Heart right ventricle (tissue), 16 donors: ENCODE results near the gene ANKDD1A. TPM values are rescaled to one million over a fixed set of nuclear protein-coding genes. Genes with fewer than 3 reads are reported as not detected.

ENCODE experiments used
- ATAC-seq, 8 donors: fragments of 200-7000 bp; cut with Tn5 transposase; one replicate each; pipeline ENCODE4 v1.9.1; 2020; ENCODE audit warnings: mild to moderate bottlenecking in 8 of 8, moderate library complexity in 8 of 8, moderate number of reproducible peaks in 1 of 8
- DNase-seq, 2 donors: peaks; one replicate each; pipeline ENCODE4 v3.0.0-alpha.2; 2020
- H3K27ac ChIP-seq, 10 donors: fragments of 200-600 bp; sonication (generic) in 2 of 10; one replicate each; pipeline versions ENCODE4 v1.5.0 to v1.8.0; 2020 to 2022; ENCODE audit warnings: mild to moderate bottlenecking in 3 of 10
- H3K27me3 ChIP-seq, 7 donors: fragments of 200-600 bp; one replicate each; pipeline ENCODE4 v1.8.0; 2021 to 2022; ENCODE audit warnings: mild to moderate bottlenecking in 2 of 7
- H3K36me3 ChIP-seq, 9 donors: fragments of 200-600 bp; sonication (generic) in 1 of 9; one replicate each; pipeline versions ENCODE4 v1.5.0 to v1.8.0; 2020 to 2022; ENCODE audit warnings: mild to moderate bottlenecking in 2 of 9
- H3K4me1 ChIP-seq, 9 donors: fragments of 200-600 bp; sonication (generic) in 1 of 9; one replicate each; pipeline versions ENCODE4 v1.5.0 to v1.8.0; 2020 to 2022; ENCODE audit warnings: mild to moderate bottlenecking in 4 of 9
- H3K4me3 ChIP-seq, 10 donors: fragments of 200-600 bp; sonication (generic) in 2 of 10; one replicate each; pipeline versions ENCODE4 v1.5.0 to v1.8.0; 2020 to 2022; ENCODE audit warnings: mild to moderate bottlenecking in 7 of 10, moderate library complexity in 2 of 10
- H3K9me3 ChIP-seq, 11 donors: fragments of 200-600 bp in 10 of 11; sonication (generic) in 2 of 11; one replicate each; pipeline versions ENCODE4 v1.5.0 to v1.8.0; 2013 to 2022; ENCODE audit warnings: mild to moderate bottlenecking in 2 of 11, control low read depth in 1 of 11, moderate library complexity in 1 of 11
- WGBS, 2 donors: extraction: QIAGEN DNeasy Blood & Tissue Kit; methylation state at CpG; one replicate each; pipeline ENCODE4 v1.1.7; 2013; ENCODE audit warnings: inconsistent platforms in 1 of 2; 5-methylcytosine and 5-hydroxymethylcytosine counted together
- intact Hi-C, 10 donors: fragments of 100-400 bp; cut with DNase I; formaldehyde crosslinking; loops; one replicate each; pipeline versions ENCODE4 v1.11.1 to v1.14.2; 2022
- polyA plus RNA-seq, 2 donors: library from polyadenylated mRNA; stranded (reverse); fragments of 200-250 nt; gene quantifications; one replicate each; pipeline ENCODE4 v1.2.3, GENCODE V29; 2013
- total RNA-seq, 10 donors: library from RNA; stranded (reverse); fragmentation: NEBNext Ultra II Directional in 3 of 10; extraction: Animal tissue kit (Norgen Biotek cat#: 25700) in 3 of 10; gene quantifications; one replicate each; pipeline versions ENCODE4 v1.2.1 to v1.2.4, GENCODE V29; 2021 to 2023
- TF ChIP-seq, protein P1 (sequence below), 9 donors: fragments of 200-600 bp; sonication (generic) in 2 of 9; IDR thresholded peaks; one replicate each; pipeline versions ENCODE4 v1.5.0 to v1.8.0; 2021 to 2022; ENCODE audit warnings: antibody characterized with exemption in 9 of 9, mild to moderate bottlenecking in 5 of 9, moderate library complexity in 1 of 9
- donor health status: Arrhythmogenic right ventricular cardiomyopathy.
- donor health status: ischemic (EF 13 %, LVEDD 7.1; RV severe dilation, severe dysfunction).
- donor health status: healthy with polysubstance abuse.
- donor health status: DM: no; HTN: yes; CAD: no.
- donor health status: DM: no; HTN: no; CAD: no.
- donor health status: ischemic (EF 25% LVEDD 6.9; RV normal size, moderate dysfunction).
- donor health status: ischemic (EF 25% LVEDD 5.7; RV mildly dilated, moderate dysfunction).
- donor health status: healthy.
- donor health status: DM: yes; HTN: yes; CAD: no.
- donor health status: Ischemic cardiomyopathy.
- donor health status: ischemic (EF 35%, LVEDD 5.7; RV mildly dilated, moderate dysfunction).
- donor health status: nonischemic (EF 11% LVEDD 7.7; RV severe dilation, severe dysfunction).
- donor health status: DM: yes; HTN: yes; CAD: no.
- donor health status: PGD.
- donor health status: ischemic (EF 29% LVEDD 5.4; RV normal size, mild dysfunction).
- donor health status: nonischemic (EF 23%, LVEDD 6.1; RV moderate dilation, normal function).

Gene ANKDD1A
- total and polyA plus RNA-seq, 12 donors = 0.70 to 1.9 (median 1.3) TPM

DNA sequence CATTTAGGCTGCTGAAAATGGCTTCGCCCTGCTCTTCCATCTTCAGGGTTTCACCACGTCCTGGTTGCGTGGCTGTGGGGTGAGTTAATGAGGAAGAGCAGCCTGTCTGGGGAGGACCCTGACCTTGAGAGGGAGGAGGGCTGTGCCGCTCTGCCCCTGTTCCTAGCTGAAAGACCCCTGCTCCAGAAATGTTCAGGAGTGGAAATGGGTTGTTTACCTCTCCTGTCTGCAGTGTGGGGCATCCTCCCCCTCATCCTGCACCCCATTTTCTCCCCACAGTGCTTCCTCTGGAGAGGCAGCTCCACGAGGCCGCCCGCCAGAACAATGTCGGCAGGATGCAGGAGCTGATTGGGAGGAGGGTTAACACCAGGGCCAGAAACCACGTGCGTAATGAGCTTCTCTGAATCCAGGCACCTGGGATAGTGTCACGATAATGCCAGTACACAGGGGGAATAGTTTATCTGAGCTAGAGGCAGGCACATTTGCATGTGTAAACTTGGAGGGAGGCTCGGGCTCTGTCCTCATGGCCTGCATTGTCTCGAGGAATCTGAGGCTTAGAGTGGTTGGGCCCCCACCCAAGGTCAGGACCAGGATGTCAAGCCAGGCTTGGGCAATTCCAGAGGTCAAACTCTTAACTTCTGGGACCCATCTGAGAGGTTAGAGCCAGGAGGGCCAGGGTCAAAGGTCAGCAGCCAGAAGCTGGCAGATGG, 4.0 kb downstream of the ANKDD1A start:
- TF ChIP-seq, protein P1, sequence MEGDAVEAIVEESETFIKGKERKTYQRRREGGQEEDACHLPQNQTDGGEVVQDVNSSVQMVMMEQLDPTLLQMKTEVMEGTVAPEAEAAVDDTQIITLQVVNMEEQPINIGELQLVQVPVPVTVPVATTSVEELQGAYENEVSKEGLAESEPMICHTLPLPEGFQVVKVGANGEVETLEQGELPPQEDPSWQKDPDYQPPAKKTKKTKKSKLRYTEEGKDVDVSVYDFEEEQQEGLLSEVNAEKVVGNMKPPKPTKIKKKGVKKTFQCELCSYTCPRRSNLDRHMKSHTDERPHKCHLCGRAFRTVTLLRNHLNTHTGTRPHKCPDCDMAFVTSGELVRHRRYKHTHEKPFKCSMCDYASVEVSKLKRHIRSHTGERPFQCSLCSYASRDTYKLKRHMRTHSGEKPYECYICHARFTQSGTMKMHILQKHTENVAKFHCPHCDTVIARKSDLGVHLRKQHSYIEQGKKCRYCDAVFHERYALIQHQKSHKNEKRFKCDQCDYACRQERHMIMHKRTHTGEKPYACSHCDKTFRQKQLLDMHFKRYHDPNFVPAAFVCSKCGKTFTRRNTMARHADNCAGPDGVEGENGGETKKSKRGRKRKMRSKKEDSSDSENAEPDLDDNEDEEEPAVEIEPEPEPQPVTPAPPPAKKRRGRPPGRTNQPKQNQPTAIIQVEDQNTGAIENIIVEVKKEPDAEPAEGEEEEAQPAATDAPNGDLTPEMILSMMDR (IDR thresholded peaks at IDR 0.05) = no peak
- Histone ChIP-seq H3K36me3 (no peaks in the 10 kb centered on the region), H3K9me3 (no peaks in the 10 kb centered on the region), H3K4me3 (no peak overlapping the region), H3K27ac (no peak overlapping the region), H3K27me3 (peaks cover 0 to 13% (median 0%) of the 10 kb centered on the region in 7 donors), H3K4me1 (peaks cover 0 to 20% (median 14%) of the 10 kb centered on the region in 9 donors)
- intact Hi-C loops = loop anchor here in 1 of 10 donors (10.0 kb wide), 1 partner anchor 181 kb away; no protein-coding TSS in a partner anchor
- ATAC-seq (no peak), DNase-seq (no peak)
- WGBS, 2 donors = 61 to 62% methylated on average over 13 of the region's 13 CpGs

DNA sequence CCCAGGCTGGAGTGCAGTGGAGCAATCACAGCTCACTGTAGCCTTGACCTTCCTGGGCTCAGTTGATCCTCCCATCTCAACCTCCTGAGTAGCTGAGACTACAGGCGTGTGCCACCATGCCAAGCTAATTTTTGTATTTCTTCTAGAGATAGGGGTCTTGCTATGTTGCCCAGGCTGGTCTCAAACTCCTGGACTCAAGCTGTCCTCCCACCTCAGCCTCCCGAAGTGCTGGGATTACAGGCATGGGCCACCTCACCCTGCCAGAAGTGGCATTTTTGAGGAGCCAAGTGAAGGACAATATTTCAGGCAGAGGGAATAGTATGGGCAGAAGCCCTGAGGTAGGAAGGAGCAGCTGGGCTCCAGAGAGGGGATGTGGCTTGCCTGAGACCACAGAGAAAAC, 4.7 kb downstream of the ANKDD1A start:
- H3K4me1 ChIP-seq = peaks cover 0 to 14% (median 9%) of the 10 kb centered on the region in 9 donors
- TF ChIP-seq, protein P1 (IDR thresholded peaks at IDR 0.05) = no peak
- H3K36me3 ChIP-seq = no peaks in the 10 kb centered on the region
- intact Hi-C loops = loop anchor here in 1 of 10 donors (10.0 kb wide), 1 partner anchor 182 kb away; no protein-coding TSS in a partner anchor
- DNase-seq = no peak
- H3K9me3 ChIP-seq = no peaks in the 10 kb centered on the region
- WGBS, 2 donors = 94 to 98% methylated on average over 2 of the region's 2 CpGs
- no peak for ATAC-seq
- peaks cover 0 to 7% (median 0%) of the 10 kb centered on the region in 7 donors for H3K27me3 ChIP-seq
- no peak overlapping the region for H3K27ac ChIP-seq
- H3K4me3 ChIP-seq = no peak overlapping the region

DNA sequence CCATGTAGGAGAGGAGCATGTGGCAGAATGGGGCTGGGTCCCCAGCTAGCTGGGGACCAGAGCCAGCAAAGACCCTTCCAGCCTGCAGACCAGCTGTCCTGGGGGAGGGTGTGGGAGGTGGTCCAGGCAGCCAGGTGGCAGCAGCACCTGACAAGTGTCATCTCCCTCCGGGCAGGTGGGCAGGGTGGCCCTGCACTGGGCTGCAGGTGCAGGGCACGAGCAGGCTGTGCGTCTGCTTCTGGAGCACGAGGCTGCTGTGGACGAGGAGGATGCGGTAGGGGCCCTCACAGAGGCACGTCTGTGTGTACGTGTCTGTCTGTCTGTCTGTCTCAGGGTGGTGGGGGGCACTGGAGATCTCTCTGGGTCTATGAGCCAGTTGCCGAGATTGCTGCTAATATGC, 5.5 kb downstream of the ANKDD1A start:
- DNase-seq (no peak), ATAC-seq (no peak)
- WGBS, 2 donors = 93 to 94% methylated on average over 9 of the region's 9 CpGs
- peaks cover 0 to 8% (median 3%) of the 10 kb centered on the region in 9 donors for H3K4me1 ChIP-seq
- H3K27ac ChIP-seq = no peak overlapping the region
- H3K27me3 ChIP-seq = no peaks in the 10 kb centered on the region
- H3K36me3 ChIP-seq = no peaks in the 10 kb centered on the region
- intact Hi-C loops = loop anchor here in 1 of 10 donors (10.0 kb wide), 1 partner anchor 182 kb away; no protein-coding TSS in a partner anchor
- TF ChIP-seq, protein P1 (IDR thresholded peaks at IDR 0.05) = no peak
- no peaks in the 10 kb centered on the region for H3K9me3 ChIP-seq
- H3K4me3 ChIP-seq = no peak overlapping the region

DNA sequence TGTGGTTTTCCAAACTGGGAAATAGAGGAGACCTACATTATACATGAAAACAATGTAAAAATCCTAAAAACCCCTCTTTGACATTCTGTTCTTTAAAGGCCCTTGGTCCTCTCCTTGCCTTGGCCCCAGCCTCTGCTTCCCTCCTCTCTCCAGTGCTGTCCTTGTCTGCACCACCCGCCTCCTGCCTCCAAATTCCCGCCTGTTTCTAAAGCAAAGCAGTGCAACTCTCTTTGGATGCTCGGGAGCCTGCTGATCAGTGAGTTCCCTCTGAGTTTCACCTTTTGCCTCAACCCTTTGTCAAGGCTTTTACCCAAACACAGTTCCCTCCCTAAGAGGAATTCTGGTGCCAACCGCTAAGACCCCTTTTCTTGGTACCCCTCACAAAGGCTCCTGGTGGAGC, 8.0 kb downstream of the ANKDD1A start:
- H3K4me1 ChIP-seq = peaks cover 0 to 7% (median 0%) of the 10 kb centered on the region in 9 donors
- no peak overlapping the region for H3K27ac ChIP-seq
- no peak overlapping the region for H3K4me3 ChIP-seq
- 96 to 97% methylated on average over 4 of the region's 4 CpGs for WGBS, 2 donors
- intact Hi-C loops = loop anchor here in 1 of 10 donors (10.0 kb wide), 1 partner anchor 185 kb away; no protein-coding TSS in a partner anchor
- ATAC-seq (no peak), DNase-seq (no peak)
- no peaks in the 10 kb centered on the region for H3K27me3 ChIP-seq
- TF ChIP-seq, protein P1 (IDR thresholded peaks at IDR 0.05) = no peak
- peaks cover 0 to 6% (median 0%) of the 10 kb centered on the region in 11 donors for H3K9me3 ChIP-seq
- no peaks in the 10 kb centered on the region for H3K36me3 ChIP-seq
